K562 (cell line): Measurements from ENCODE around the gene ACOT7. TPM values are rescaled to one million over a fixed set of nuclear protein-coding genes. Genes with fewer than 3 reads are reported as not detected.

Source experiments
- ATAC-seq: fragments of 200-7000 bp; cut with Tn5 transposase; 3 replicates; pipeline ENCODE4 v1.9.1; 2020; ENCODE audit warnings: moderate library complexity
- BruUV-seq: library from RNA; stranded (reverse); fragments of 400-500 nt; replicated peaks from 2 replicates; lab custom pipeline; 2021; lab: Mats Ljungman, UMichigan
- CTCF ChIA-PET: fragments of 300-600 bp; formaldehyde crosslinking; extraction: SDS; loops from one replicate; lab custom pipeline; 2021; ENCODE audit warnings: low intra/inter-chr PET ratio; lab: Yijun Ruan, JAX
- POLR2A ChIA-PET: fragments of 300-600, 350-650 bp; sonication (Branson Sonifier 250); formaldehyde crosslinking; extraction: SDS; loops from one replicate; lab custom pipeline; 2021; ENCODE audit warnings: antibody characterized with exemption, inconsistent platforms; lab: Yijun Ruan, JAX
- DNase-seq, 4 experiments: peaks; one replicate each; pipeline versions ENCODE4 v3.0.0 to v3.0.0-alpha.2; 2011 to 2018; ENCODE audit warnings: low spot score in 3 of 4, mixed read lengths in 3 of 4; ENCODE audit errors: extremely low read depth in 1 of 4
- FAIRE-seq: peaks from 2 replicates; lab custom pipeline; 2011; peaks lifted over from hg19 to GRCh38; lab: Jason Lieb, UNC
- H2AFZ ChIP-seq: 2 replicates; pipeline ENCODE4 v1.6.0; 2011; ENCODE audit warnings: low read depth, low read length, control low read depth, inconsistent platforms
- H3K27ac ChIP-seq: fragments of 200-600 bp; 3 replicates; pipeline ENCODE4 v1.8.0; 2011; ENCODE audit warnings: low read depth, mild to moderate bottlenecking, control low read depth, inconsistent platforms, low read length, moderate library complexity, mixed read lengths; ENCODE audit errors: extremely low read depth
- H3K27me3 ChIP-seq, 2 experiments: fragments of 300-600 bp in 1 of 2; 2 replicates in 1 of 2; 3 replicates in 1 of 2; pipeline versions ENCODE4 v1.6.0 to v1.8.0; 2011; ENCODE audit warnings: inconsistent platforms in 2 of 2, low read length in 2 of 2, mild to moderate bottlenecking in 1 of 2, mixed read lengths in 1 of 2, moderate library complexity in 1 of 2; ENCODE audit not compliant: control insufficient read depth in 2 of 2, insufficient read depth in 2 of 2
- H3K36me3 ChIP-seq: fragments of 300-600 bp; 3 replicates; pipeline ENCODE4 v1.8.0; 2011; ENCODE audit warnings: mild to moderate bottlenecking, low read length, inconsistent platforms; ENCODE audit not compliant: control insufficient read depth, insufficient read depth
- H3K4me1 ChIP-seq, 2 experiments: fragments of 200-600 bp in 1 of 2; replicated peaks in 1 of 2; 2 replicates in 1 of 2; 3 replicates in 1 of 2; pipeline versions ENCODE4 v1.5.1 to v1.8.0; 2011; ENCODE audit warnings: inconsistent platforms in 2 of 2, low read length in 2 of 2, mild to moderate bottlenecking in 1 of 2, mixed read lengths in 1 of 2, moderate library complexity in 1 of 2; ENCODE audit not compliant: control insufficient read depth in 2 of 2, insufficient read depth in 2 of 2
- H3K4me2 ChIP-seq: 2 replicates; pipeline ENCODE4 v1.6.1; 2011; ENCODE audit warnings: low read length, control low read depth, inconsistent platforms, mixed read lengths; ENCODE audit not compliant: insufficient read depth
- H3K4me3 ChIP-seq: fragments of 200-600 bp; sonication (generic), shearing (Covaris generic); 2 replicates; pipeline ENCODE4 v1.5.1; 2016; ENCODE audit warnings: control low read depth, inconsistent platforms
- H3K79me2 ChIP-seq: fragments of 200-600 bp; 3 replicates; pipeline ENCODE4 v1.8.0; 2011; ENCODE audit warnings: low read length, inconsistent platforms; ENCODE audit not compliant: control insufficient read depth, insufficient read depth
- H3K9ac ChIP-seq, 2 experiments: 2 replicates each; pipeline versions ENCODE4 v1.6.0 to v1.6.1; 2011; ENCODE audit warnings: low read depth in 2 of 2, low read length in 2 of 2, control low read depth in 1 of 2, inconsistent platforms in 1 of 2, mild to moderate bottlenecking in 1 of 2, mixed read lengths in 1 of 2; ENCODE audit not compliant: insufficient read depth in 1 of 2
- H3K9me1 ChIP-seq: one replicate; pipeline ENCODE4 v1.6.0; 2011; ENCODE audit warnings: inconsistent platforms, mild to moderate bottlenecking, low read length, moderate library complexity; ENCODE audit not compliant: control insufficient read depth, insufficient read depth
- H3K9me3 ChIP-seq: replicated peaks from 2 replicates; pipeline ENCODE4 v1.5.1; 2011; ENCODE audit warnings: low read depth, low read length, inconsistent platforms; ENCODE audit not compliant: control insufficient read depth, insufficient read depth
- H4K20me1 ChIP-seq: replicated peaks from 2 replicates; pipeline ENCODE4 v1.6.1; 2011; ENCODE audit warnings: low read length, inconsistent platforms, mixed read lengths; ENCODE audit not compliant: control insufficient read depth, insufficient read depth
- CBFA2T2 ChIP-seq: fragments of 450-650 bp; conservative IDR thresholded peaks from 2 replicates; pipeline ENCODE4 v1.6.1; 2017; ENCODE audit warnings: mild to moderate bottlenecking
- CREM ChIP-seq: IDR thresholded peaks from 2 replicates; pipeline ENCODE4 v1.6.1; 2014; ENCODE audit warnings: antibody characterized with exemption, low read depth
- FOXP1 ChIP-seq: sonication (generic); formaldehyde crosslinking; IDR thresholded peaks from 2 replicates; pipeline ENCODE4 v1.8.0; 2022; ENCODE audit warnings: mild to moderate bottlenecking, missing genetic modification reagents
- HES1 ChIP-seq: fragments of 450-650 bp; IDR thresholded peaks from 2 replicates; pipeline ENCODE4 v1.6.1; 2016; ENCODE audit warnings: low read depth, mild to moderate bottlenecking, moderate library complexity
- HINFP ChIP-seq: fragments of 450-650 bp; conservative IDR thresholded peaks from 2 replicates; pipeline ENCODE4 v1.6.1; 2016; ENCODE audit warnings: missing genetic modification characterization, low read depth, mild to moderate bottlenecking, control low read depth, missing compliant biosample characterization
- KDM2B ChIP-seq: fragments of 250-450 bp; sonication (Bioruptor Pico); IDR thresholded peaks from 2 replicates; pipeline ENCODE4 v1.8.0; 2021; ENCODE audit warnings: mild to moderate bottlenecking, moderate library complexity
- KLF6 ChIP-seq: fragments of 250-450 bp; sonication (Bioruptor Pico); IDR thresholded peaks from 2 replicates; pipeline ENCODE4 v1.4.0; 2020; ENCODE audit warnings: mild to moderate bottlenecking, moderate library complexity, borderline replicate concordance
- MIER1 ChIP-seq: fragments of 450-650 bp; IDR thresholded peaks from 2 replicates; pipeline ENCODE4 v1.6.1; 2016; ENCODE audit warnings: antibody characterized with exemption, mild to moderate bottlenecking, low read depth
- NR4A1 ChIP-seq, 2 experiments: fragments of 250-450 bp in 1 of 2; fragments of 450-650 bp in 1 of 2; sonication (Bioruptor Pico) in 1 of 2; IDR thresholded peaks; 2 replicates each; pipeline versions ENCODE4 v1.4.0 to v1.6.1; 2016 to 2020; ENCODE audit warnings: mild to moderate bottlenecking in 2 of 2, missing compliant biosample characterization in 1 of 2, missing genetic modification characterization in 1 of 2, moderate library complexity in 1 of 2
- POLR2G ChIP-seq: fragments of 200-400 bp; formaldehyde crosslinking; IDR thresholded peaks from 2 replicates; pipeline ENCODE4 v1.6.1; 2017; ENCODE audit warnings: low read depth, mild to moderate bottlenecking, antibody characterized with exemption, low read length, moderate library complexity
- RBM25 ChIP-seq: fragments of 200-400 bp; formaldehyde crosslinking; IDR thresholded peaks from 2 replicates; pipeline ENCODE4 v1.6.1; 2018; ENCODE audit warnings: low read length, low read depth, moderate library complexity; ENCODE audit not compliant: severe bottlenecking
- SREBF2 ChIP-seq: sonication (generic); formaldehyde crosslinking; IDR thresholded peaks from 2 replicates; pipeline ENCODE4 v1.4.0; 2020; ENCODE audit warnings: mild to moderate bottlenecking, missing genetic modification reagents
- ZNF121 ChIP-seq: sonication (generic); formaldehyde crosslinking; conservative IDR thresholded peaks from 2 replicates; pipeline ENCODE4 v1.8.0; 2022; ENCODE audit warnings: missing genetic modification reagents
- ZNF212 ChIP-seq: fragments of 450-650 bp; formaldehyde crosslinking; IDR thresholded peaks from 2 replicates; pipeline ENCODE4 v1.4.0; 2020; ENCODE audit warnings: mild to moderate bottlenecking
- ZNF239 ChIP-seq: fragments of 250-450 bp; sonication (Bioruptor Pico); IDR thresholded peaks from 2 replicates; pipeline ENCODE4 v1.4.0; 2020; ENCODE audit warnings: mild to moderate bottlenecking
- WGBS: fragments of 100-300 bp; shearing (Covaris generic); methylation state at CpG from one replicate; pipeline ENCODE4 v1.1.6; 2016; ENCODE audit warnings: low coverage, mixed read lengths; ENCODE audit not compliant: insufficient coverage; ENCODE audit errors: missing lambda C conversion rate; 5-methylcytosine and 5-hydroxymethylcytosine counted together
- in situ Hi-C: fragments of 300-500 bp; cut with MboI; formaldehyde crosslinking; loops from 4 replicates; pipeline ENCODE4 v1.15.0; 2018; ENCODE audit warnings: inconsistent platforms, mixed read lengths
- intact Hi-C: fragments of 100-400 bp; cut with micrococcal nuclease; formaldehyde crosslinking; loops from 2 replicates; pipeline ENCODE4 v1.14.2; 2022
- polyA plus RNA-seq, 8 experiments: library from polyadenylated mRNA; depleted of rRNA in 4 of 8; stranded (reverse) in 5 of 8; unstranded in 3 of 8; fragments of >200 nt; fragmentation: Nextera tagmentation in 2 of 8; fragmentation: Illumina TruSeq in 1 of 8; extraction: Ambion mirVana in 2 of 8; extraction: Trizol in 1 of 8; gene quantifications; 2 replicates each; pipeline versions ENCODE4 v1.2.1 to v1.2.3, GENCODE V29; 2011 to 2014; ENCODE audit warnings: inconsistent platforms in 1 of 8, missing spikeins in 1 of 8
- total RNA-seq, 7 experiments: library from RNA; depleted of rRNA in 6 of 7; stranded (reverse); fragments of >200 nt in 6 of 7; fragmentation: Illumina TruSeq in 2 of 7; extraction: Trizol in 2 of 7; gene quantifications; 2 replicates each; pipeline versions ENCODE4 v1.2.1 to v1.2.3, GENCODE V29; 2011 to 2021; ENCODE audit warnings: low replicate concordance in 1 of 7

Gene ACOT7
- total and polyA plus RNA-seq, 9 of the 15 experiments (the other 6 are each of a cell fraction or from before 2014, with no cell fraction given) = 7.0 to 92.6 (median 37.2) TPM

GRCh38 chr1:6237093-6237492 lies 156.5 kb downstream of the ACOT7 start:
- peak; percentile 10 for TF ChIP-seq RBM25
- TF ChIP-seq ZNF121 (CRISPR knock-in tag) = peak; percentile 81
- TF ChIP-seq MIER1 = no peak
- TF ChIP-seq SREBF2 = no peak
- Histone ChIP-seq H3K79me2 (peaks cover 28% of the 10 kb centered on the region), H4K20me1 (no peaks in the 10 kb centered on the region; the same call in 1 of the 2 replicates), H3K27ac (no peak overlapping the region), H3K9ac (no peak overlapping the region), H3K9me3 (no peaks in the 10 kb centered on the region), H2AFZ (no peak overlapping the region), H3K4me1 (peaks cover 10 to 36% of the 10 kb centered on the region in 2 experiments; a peak in 4 of 5 replicates), H3K27me3 (peaks cover 17 to 25% of the 10 kb centered on the region in 2 experiments), H3K36me3 (peaks cover 24% of the 10 kb centered on the region), H3K4me3 (no peak overlapping the region), H3K9me1 (no peaks in the 10 kb centered on the region), H3K4me2 (no peak overlapping the region)
- ChIA-PET POLR2A (interaction anchor here (0.6 to 1.0 kb wide), 4 partner anchors 9 to 1318 kb away, joined by 3 to 4 read pairs (median 3); no protein-coding TSS in a partner anchor), CTCF (no interaction called here)
- BruUV-seq = no TSS peak
- in situ Hi-C loops = no loop called here
- DNase-seq = no peak
- 98% methylated on average over 4 of the region's 4 CpGs for WGBS
- intact Hi-C loops = no loop called here
- no peak for FAIRE-seq
- no peak for ATAC-seq

- Histone ChIP-seq H3K79me2 (peaks cover 31% of the 10 kb centered on the region), H3K4me1 (peaks cover 10 to 28% of the 10 kb centered on the region in 2 experiments; a peak in 4 of 5 replicates), H2AFZ (peak overlapping the region; percentile 77), H3K4me3 (peak overlapping the region; percentile 95), H3K36me3 (peaks cover 40% of the 10 kb centered on the region), H3K27ac (peak overlapping the region; percentile 85), H3K9me3 (no peaks in the 10 kb centered on the region), H3K9me1 (no peaks in the 10 kb centered on the region), H3K4me2 (peak overlapping the region; percentile 91), H4K20me1 (no peaks in the 10 kb centered on the region), H3K9ac (peak overlapping the region; percentile 74 to 100), H3K27me3 (peaks cover 1 to 7% of the 10 kb centered on the region in 2 experiments; a peak in 3 of 5 replicates)
- ATAC-seq (peak; percentile 19), FAIRE-seq (no peak), DNase-seq (peak in 2 of 4 experiments; percentile 46 to 51)
- in situ Hi-C loops = no loop called here
- BruUV-seq = no TSS peak
- ChIA-PET POLR2A (interaction anchor here (0.6 to 2.0 kb wide), 12 partner anchors 10 to 262 kb away, joined by 3 to 14 read pairs (median 4); partner anchors contain the start of gene RNF207), CTCF (no interaction called here)
- WGBS = 2% methylated on average over 30 of the region's 30 CpGs
- intact Hi-C loops = loop anchor here (2.0 kb wide), 1 partner anchor 36 kb away; the partner anchor contains the start of gene RPL22
- TF ChIP-seq CREM (peak; percentile 66), NR4A1 (CRISPR knock-in tag; IDR thresholded peaks at IDR 0.05) (no peak), NR4A1 (tag; IDR thresholded peaks at IDR 0.05) (no peak), FOXP1 (CRISPR knock-in tag) (no peak), HINFP (tag) (no peak), KDM2B (no peak), KLF6 (CRISPR knock-in tag) (no peak), ZNF239 (CRISPR knock-in tag) (no peak), HES1 (no peak), CBFA2T2 (no peak), POLR2G (no peak), ZNF212 (CRISPR knock-in tag) (no peak)
Observed at GRCh38 chr1:6235296-6235677, 158.3 kb downstream of the ACOT7 start.
